ENCODE data around the gene REEP2. TPM values are rescaled to one million over a fixed set of nuclear protein-coding genes. Genes with fewer than 3 reads are reported as not detected.
"Not testable (repeated sequence)": the region's sequence is repeated elsewhere in the genome, so short reads cannot be mapped to it uniquely, and the experiment has no call there.

The REEP2 gene
- total RNA-seq, 1 donor from 2014 or later = 7.3 TPM

DNA sequence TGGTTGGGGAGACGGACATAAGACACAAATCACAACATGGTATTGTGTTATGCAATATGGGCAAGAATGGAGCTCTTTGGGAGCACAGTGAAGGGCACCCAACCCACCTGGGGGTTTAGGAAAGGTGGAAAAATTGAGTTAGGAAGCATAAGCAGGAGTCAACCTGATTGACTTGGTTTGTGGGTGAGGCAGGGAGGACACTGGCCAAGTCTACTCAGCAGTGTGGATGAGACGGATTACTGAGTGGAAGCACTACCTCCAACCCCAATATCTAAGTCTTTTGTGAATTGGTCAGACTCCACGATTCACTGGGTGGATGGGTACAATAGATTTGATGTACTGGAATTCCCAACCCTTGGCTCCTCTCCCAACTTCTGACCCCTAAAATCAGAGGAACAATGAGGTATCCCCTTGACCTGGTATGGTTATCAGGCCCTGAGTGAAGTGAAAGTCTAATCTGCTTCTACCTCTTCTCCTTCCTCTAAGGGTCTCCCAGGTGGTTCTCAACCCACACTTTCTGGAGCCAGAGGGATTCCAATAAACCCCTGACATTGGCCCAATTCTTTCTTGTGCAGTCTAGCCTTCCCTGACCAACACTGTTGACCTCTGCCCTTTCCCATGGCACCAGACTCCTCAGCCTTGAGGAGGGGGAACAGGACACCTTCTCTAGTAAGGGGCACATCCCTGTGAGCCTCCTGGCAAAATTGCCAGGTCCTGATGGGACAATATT lies 31.6 kb downstream of the REEP2 start:
- Histone ChIP-seq H3K27ac (ENCODE audit: low read depth, low read length) (no peak overlapping the region), H3K36me3 (ENCODE audit: control insufficient read depth in 3 of 3, insufficient read depth in 3 of 3, low read length in 3 of 3) (peaks cover 7 to 11% (median 11%) of the 10 kb centered on the region in 3 donors), H3K4me1 (ENCODE audit: control insufficient read depth in 3 of 3, insufficient read depth in 3 of 3, low read length in 3 of 3) (peaks cover 21 to 26% (median 24%) of the 10 kb centered on the region in 3 donors), H3K4me3 (ENCODE audit: low read length in 3 of 3) (no peak overlapping the region), H3K27me3 (ENCODE audit: control insufficient read depth in 3 of 3, insufficient read depth in 3 of 3, low read length in 3 of 3) (peaks cover 0 to 7% (median 3%) of the 10 kb centered on the region in 3 donors), H3K9ac (ENCODE audit: low read depth in 1 of 3, low read length in 3 of 3) (no peak overlapping the region), H3K9me3 (ENCODE audit: control insufficient read depth in 3 of 3, low read length in 3 of 3) (no peaks in the 10 kb centered on the region)

GRCh38 chr5:138471052-138471361 lies 32.1 kb downstream of the REEP2 start:
- Histone ChIP-seq H3K9ac (ENCODE audit: low read depth in 1 of 3, low read length in 3 of 3) (no peak overlapping the region), H3K27ac (ENCODE audit: low read depth, low read length) (no peak overlapping the region), H3K27me3 (ENCODE audit: control insufficient read depth in 3 of 3, insufficient read depth in 3 of 3, low read length in 3 of 3) (peaks cover 0 to 7% (median 0%) of the 10 kb centered on the region in 3 donors), H3K9me3 (ENCODE audit: control insufficient read depth in 3 of 3, low read length in 3 of 3) (no peaks in the 10 kb centered on the region), H3K4me1 (ENCODE audit: control insufficient read depth in 3 of 3, insufficient read depth in 3 of 3, low read length in 3 of 3) (peaks cover 19 to 22% (median 20%) of the 10 kb centered on the region in 3 donors), H3K36me3 (ENCODE audit: control insufficient read depth in 3 of 3, insufficient read depth in 3 of 3, low read length in 3 of 3) (peaks cover 7 to 11% (median 11%) of the 10 kb centered on the region in 3 donors), H3K4me3 (ENCODE audit: low read length in 3 of 3) (no peak overlapping the region)

GRCh38 chr5:138472353-138472752 lies 33.5 kb downstream of the REEP2 start:
- Histone ChIP-seq H3K27ac (ENCODE audit: low read depth, low read length) (no peak overlapping the region), H3K9ac (ENCODE audit: low read depth in 1 of 3, low read length in 3 of 3) (no peak overlapping the region), H3K4me1 (ENCODE audit: control insufficient read depth in 3 of 3, insufficient read depth in 3 of 3, low read length in 3 of 3) (peaks cover 6 to 8% (median 7%) of the 10 kb centered on the region in 3 donors), H3K4me3 (ENCODE audit: low read length in 3 of 3) (no peak overlapping the region), H3K27me3 (ENCODE audit: control insufficient read depth in 3 of 3, insufficient read depth in 3 of 3, low read length in 3 of 3) (no peaks in the 10 kb centered on the region), H3K36me3 (ENCODE audit: control insufficient read depth in 3 of 3, insufficient read depth in 3 of 3, low read length in 3 of 3) (peaks cover 2 to 4% (median 2%) of the 10 kb centered on the region in 3 donors), H3K9me3 (ENCODE audit: control insufficient read depth in 3 of 3, low read length in 3 of 3) (no peaks in the 10 kb centered on the region)

DNA sequence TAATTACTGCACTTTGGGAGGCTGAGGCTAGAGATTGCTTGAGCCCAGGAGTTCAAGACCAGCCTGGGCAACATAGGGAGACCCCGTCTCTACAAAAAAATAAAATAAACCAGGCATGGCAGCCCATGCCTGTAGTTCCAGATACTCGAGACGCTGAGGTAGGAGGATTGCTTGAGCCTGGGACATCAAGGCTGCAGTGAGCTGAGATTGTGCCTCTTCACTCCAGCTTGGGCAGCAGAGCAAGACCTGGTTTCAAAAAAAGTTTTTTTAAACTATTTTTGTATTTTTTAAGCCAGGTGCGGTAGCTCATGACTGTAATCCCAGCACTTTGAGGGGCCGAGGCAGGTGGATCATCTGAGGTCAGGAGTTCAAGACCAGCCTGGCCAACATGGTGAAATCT lies 34.3 kb downstream of the REEP2 start:
- not testable (repeated sequence) for H3K27ac ChIP-seq (ENCODE audit: low read depth, low read length); H3K27me3 ChIP-seq (ENCODE audit: control insufficient read depth in 3 of 3, insufficient read depth in 3 of 3, low read length in 3 of 3); H3K36me3 ChIP-seq (ENCODE audit: control insufficient read depth in 3 of 3, insufficient read depth in 3 of 3, low read length in 3 of 3); H3K4me1 ChIP-seq (ENCODE audit: control insufficient read depth in 3 of 3, insufficient read depth in 3 of 3, low read length in 3 of 3); H3K9ac ChIP-seq (ENCODE audit: low read depth in 1 of 3, low read length in 3 of 3); H3K9me3 ChIP-seq (ENCODE audit: control insufficient read depth in 3 of 3, low read length in 3 of 3); H3K4me3 ChIP-seq (ENCODE audit: low read length in 3 of 3)

DNA sequence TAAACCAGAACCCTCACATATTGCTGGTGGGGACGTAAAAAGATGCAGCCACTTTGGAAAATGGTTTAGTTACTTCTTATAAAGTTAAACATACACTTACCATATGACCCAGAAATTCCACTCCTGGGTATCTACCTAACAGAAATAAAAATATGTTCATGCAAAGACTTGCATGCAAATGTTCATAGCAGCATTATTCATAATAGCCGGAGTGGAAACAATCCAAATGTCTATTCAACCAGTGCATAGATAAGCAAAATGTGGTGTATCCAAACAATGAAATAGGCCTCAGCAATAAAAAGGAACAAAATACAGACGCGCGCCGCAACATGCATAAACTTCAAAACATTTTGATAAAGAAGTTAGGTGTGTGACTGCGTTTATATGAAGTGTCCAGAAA lies 38.1 kb downstream of the REEP2 start:
- H3K27me3 ChIP-seq (ENCODE audit: control insufficient read depth in 3 of 3, insufficient read depth in 3 of 3, low read length in 3 of 3) = no peaks in the 10 kb centered on the region
- no peaks in the 10 kb centered on the region for H3K4me1 ChIP-seq (ENCODE audit: control insufficient read depth in 3 of 3, insufficient read depth in 3 of 3, low read length in 3 of 3)
- no peak overlapping the region for H3K9ac ChIP-seq (ENCODE audit: low read depth in 1 of 3, low read length in 3 of 3)
- no peaks in the 10 kb centered on the region for H3K36me3 ChIP-seq (ENCODE audit: control insufficient read depth in 3 of 3, insufficient read depth in 3 of 3, low read length in 3 of 3)
- H3K27ac ChIP-seq (ENCODE audit: low read depth, low read length) = no peak overlapping the region
- no peak overlapping the region for H3K4me3 ChIP-seq (ENCODE audit: low read length in 3 of 3)
- no peaks in the 10 kb centered on the region for H3K9me3 ChIP-seq (ENCODE audit: control insufficient read depth in 3 of 3, low read length in 3 of 3)

DNA sequence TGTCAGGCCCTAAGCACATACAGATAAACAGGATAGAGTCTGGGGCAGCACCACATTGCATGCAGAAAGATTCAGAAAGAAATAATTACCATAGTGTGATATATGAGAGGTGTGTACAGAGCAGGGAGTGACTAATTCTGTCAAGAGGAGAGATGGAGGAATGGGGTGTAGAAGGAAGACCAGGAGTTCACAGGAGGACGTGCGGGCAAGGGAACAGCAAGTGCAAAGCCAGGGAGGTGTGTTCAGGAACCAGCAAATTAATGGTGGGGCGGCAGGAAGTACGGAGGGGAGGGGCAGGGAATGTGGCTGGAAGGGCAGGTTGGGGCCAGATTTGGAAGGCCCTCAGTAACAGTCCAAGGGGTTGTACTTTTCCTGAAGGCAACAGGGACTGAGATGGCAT lies 43.8 kb downstream of the REEP2 start:
- Histone ChIP-seq H3K36me3 (ENCODE audit: control insufficient read depth in 3 of 3, insufficient read depth in 3 of 3, low read length in 3 of 3) (no peaks in the 10 kb centered on the region), H3K27me3 (ENCODE audit: control insufficient read depth in 3 of 3, insufficient read depth in 3 of 3, low read length in 3 of 3) (no peaks in the 10 kb centered on the region), H3K9ac (ENCODE audit: low read depth in 1 of 3, low read length in 3 of 3) (no peak overlapping the region), H3K27ac (ENCODE audit: low read depth, low read length) (no peak overlapping the region), H3K4me1 (ENCODE audit: control insufficient read depth in 3 of 3, insufficient read depth in 3 of 3, low read length in 3 of 3) (no peaks in the 10 kb centered on the region), H3K4me3 (ENCODE audit: low read length in 3 of 3) (no peak overlapping the region), H3K9me3 (ENCODE audit: control insufficient read depth in 3 of 3, low read length in 3 of 3) (no peaks in the 10 kb centered on the region)

DNA sequence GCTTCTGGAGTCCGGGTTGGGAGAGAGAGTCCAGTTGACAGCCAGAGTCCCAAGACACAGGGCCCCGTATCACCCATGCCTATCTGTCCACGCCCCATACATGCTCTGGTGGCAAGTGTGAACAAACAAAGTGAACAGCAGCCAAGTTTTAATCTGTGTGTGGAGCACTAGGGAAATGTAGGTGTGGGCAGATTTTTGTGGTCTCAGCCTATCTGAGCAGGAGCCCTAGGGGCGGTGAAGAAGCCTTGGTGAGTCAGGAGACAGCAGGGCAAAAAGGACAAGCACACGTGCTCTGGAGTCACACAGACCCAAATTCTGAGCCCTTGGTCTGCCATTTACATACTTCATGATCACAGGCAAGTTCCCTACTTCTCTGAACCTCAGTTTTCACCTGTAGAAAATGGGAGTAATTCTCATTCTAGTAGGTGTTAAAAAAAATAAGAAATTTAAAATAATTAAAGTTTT lies 49.7 kb downstream of the REEP2 start:
- H3K27me3 ChIP-seq (ENCODE audit: control insufficient read depth in 3 of 3, insufficient read depth in 3 of 3, low read length in 3 of 3) = peaks cover 8 to 40% (median 34%) of the 10 kb centered on the region in 3 donors
- no peak overlapping the region for H3K27ac ChIP-seq (ENCODE audit: low read depth, low read length)
- H3K4me3 ChIP-seq (ENCODE audit: low read length in 3 of 3) = no peak overlapping the region
- no peaks in the 10 kb centered on the region for H3K36me3 ChIP-seq (ENCODE audit: control insufficient read depth in 3 of 3, insufficient read depth in 3 of 3, low read length in 3 of 3)
- no peak overlapping the region for H3K9ac ChIP-seq (ENCODE audit: low read depth in 1 of 3, low read length in 3 of 3)
- no peaks in the 10 kb centered on the region for H3K9me3 ChIP-seq (ENCODE audit: control insufficient read depth in 3 of 3, low read length in 3 of 3)
- peaks cover 20 to 33% (median 26%) of the 10 kb centered on the region in 3 donors for H3K4me1 ChIP-seq (ENCODE audit: control insufficient read depth in 3 of 3, insufficient read depth in 3 of 3, low read length in 3 of 3)

DNA sequence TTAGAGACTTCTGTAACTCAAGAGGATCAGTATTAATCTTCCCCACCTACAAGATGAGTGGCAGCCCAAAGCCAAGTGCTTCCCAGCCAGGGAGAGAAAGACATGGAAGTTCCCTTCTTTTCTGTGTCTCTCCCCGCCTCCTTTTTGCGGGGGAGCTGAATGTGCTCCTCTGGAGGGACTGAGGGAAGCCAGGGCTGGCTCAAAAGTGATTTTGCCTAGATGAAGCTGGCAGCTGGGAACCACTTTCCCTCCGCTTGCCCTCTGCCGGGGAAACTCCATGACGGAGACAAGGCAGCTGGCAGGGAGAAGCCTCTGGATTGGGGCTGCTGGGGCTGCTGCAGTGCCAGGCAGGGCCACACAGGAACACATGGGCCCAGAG lies 50.8 kb downstream of the REEP2 start:
- H3K9ac ChIP-seq (ENCODE audit: low read depth in 1 of 3, low read length in 3 of 3) = peak overlapping the region in 1 of 3 donors; percentile 16

GRCh38 chr5:138490648-138491283 lies 51.9 kb downstream of the REEP2 start:
- H3K36me3 ChIP-seq (ENCODE audit: control insufficient read depth in 3 of 3, insufficient read depth in 3 of 3, low read length in 3 of 3) = no peaks in the 10 kb centered on the region
- H3K9ac ChIP-seq (ENCODE audit: low read depth in 1 of 3, low read length in 3 of 3) = peak overlapping the region in 1 of 3 donors; percentile 70
- H3K27ac ChIP-seq (ENCODE audit: low read depth, low read length) = no peak overlapping the region
- peaks cover 8 to 40% (median 34%) of the 10 kb centered on the region in 3 donors for H3K27me3 ChIP-seq (ENCODE audit: control insufficient read depth in 3 of 3, insufficient read depth in 3 of 3, low read length in 3 of 3)
- H3K9me3 ChIP-seq (ENCODE audit: control insufficient read depth in 3 of 3, low read length in 3 of 3) = no peaks in the 10 kb centered on the region
- peak overlapping the region in 1 of 3 donors; percentile 71 for H3K4me3 ChIP-seq (ENCODE audit: low read length in 3 of 3)
- H3K4me1 ChIP-seq (ENCODE audit: control insufficient read depth in 3 of 3, insufficient read depth in 3 of 3, low read length in 3 of 3) = peaks cover 20 to 33% (median 27%) of the 10 kb centered on the region in 3 donors

More for the DNA sequence above, 50.8 kb downstream of the REEP2 start:
- Histone ChIP-seq H3K27me3 (ENCODE audit: control insufficient read depth in 3 of 3, insufficient read depth in 3 of 3, low read length in 3 of 3) (peaks cover 8 to 40% (median 34%) of the 10 kb centered on the region in 3 donors), H3K27ac (ENCODE audit: low read depth, low read length) (no peak overlapping the region), H3K4me3 (ENCODE audit: low read length in 3 of 3) (no peak overlapping the region), H3K9me3 (ENCODE audit: control insufficient read depth in 3 of 3, low read length in 3 of 3) (no peaks in the 10 kb centered on the region), H3K36me3 (ENCODE audit: control insufficient read depth in 3 of 3, insufficient read depth in 3 of 3, low read length in 3 of 3) (no peaks in the 10 kb centered on the region), H3K4me1 (ENCODE audit: control insufficient read depth in 3 of 3, insufficient read depth in 3 of 3, low read length in 3 of 3) (peaks cover 20 to 33% (median 27%) of the 10 kb centered on the region in 3 donors)

- Histone ChIP-seq H3K4me1 (ENCODE audit: control insufficient read depth in 3 of 3, insufficient read depth in 3 of 3, low read length in 3 of 3) (peaks cover 20 to 33% (median 27%) of the 10 kb centered on the region in 3 donors), H3K9me3 (ENCODE audit: control insufficient read depth in 3 of 3, low read length in 3 of 3) (no peaks in the 10 kb centered on the region), H3K27ac (ENCODE audit: low read depth, low read length) (no peak overlapping the region), H3K36me3 (ENCODE audit: control insufficient read depth in 3 of 3, insufficient read depth in 3 of 3, low read length in 3 of 3) (no peaks in the 10 kb centered on the region), H3K9ac (ENCODE audit: low read depth in 1 of 3, low read length in 3 of 3) (peak overlapping the region in 2 of 3 donors; percentile 53 to 70), H3K27me3 (ENCODE audit: control insufficient read depth in 3 of 3, insufficient read depth in 3 of 3, low read length in 3 of 3) (peaks cover 8 to 40% (median 34%) of the 10 kb centered on the region in 3 donors), H3K4me3 (ENCODE audit: low read length in 3 of 3) (peak overlapping the region; percentile 52 to 72 (median 71))
Observed at GRCh38 chr5:138491284-138491648, 52.4 kb downstream of the REEP2 start.

All from skeletal muscle tissue (tissue), 4 donors.